Osteoblast (primary cell): ENCODE results near the gene CC2D1A. TPM values are rescaled to one million over a fixed set of nuclear protein-coding genes. Genes with fewer than 3 reads are reported as not detected.
A peak's percentile ranks its signal among the peaks of the same experiment; 100 is the strongest.

ENCODE experiments used
- DNase-seq: peaks from one replicate; pipeline ENCODE4 v3.0.0; 2011; ENCODE audit warnings: low spot score, mixed read lengths; ENCODE audit not compliant: insufficient read length; ENCODE audit errors: missing footprints
- H2AFZ ChIP-seq: 2 replicates; pipeline ENCODE4 v1.6.0; 2011; ENCODE audit warnings: mild to moderate bottlenecking, low read length
- H3K27ac ChIP-seq: 2 replicates; pipeline ENCODE4 v1.5.1; 2011; ENCODE audit warnings: mild to moderate bottlenecking, low read depth, low read length, moderate library complexity
- H3K27me3 ChIP-seq: 2 replicates; pipeline ENCODE4 v1.6.0; 2012; ENCODE audit warnings: mild to moderate bottlenecking, control low read depth, inconsistent platforms, low read length, moderate library complexity; ENCODE audit not compliant: insufficient read depth
- H3K36me3 ChIP-seq: 2 replicates; pipeline ENCODE4 v1.5.1; 2011; ENCODE audit warnings: mild to moderate bottlenecking, low read length, control low read depth, moderate library complexity; ENCODE audit not compliant: insufficient read depth
- H3K4me1 ChIP-seq: 2 replicates; pipeline ENCODE4 v1.5.1; 2011; ENCODE audit warnings: mild to moderate bottlenecking, low read length, control low read depth, moderate library complexity; ENCODE audit not compliant: insufficient read depth
- H3K4me2 ChIP-seq: 2 replicates; pipeline ENCODE4 v1.6.0; 2011; ENCODE audit warnings: mild to moderate bottlenecking, low read length; ENCODE audit not compliant: insufficient read depth
- H3K4me3 ChIP-seq: fragments of 200-600 bp; sonication (generic); 3 replicates; pipeline ENCODE4 v1.5.1; 2012; ENCODE audit warnings: mild to moderate bottlenecking, low read length, inconsistent platforms; ENCODE audit not compliant: insufficient read depth
- H3K79me2 ChIP-seq: 2 replicates; pipeline ENCODE4 v1.6.0; 2012; ENCODE audit warnings: mild to moderate bottlenecking, low read length, control low read depth, inconsistent platforms; ENCODE audit not compliant: insufficient read depth
- H3K9me3 ChIP-seq: 2 replicates; pipeline ENCODE4 v1.5.1; 2011; ENCODE audit warnings: low read depth, low read length, control low read depth
- H4K20me1 ChIP-seq: 2 replicates; pipeline ENCODE4 v1.6.0; 2012; ENCODE audit warnings: mild to moderate bottlenecking, low read length, control low read depth; ENCODE audit not compliant: insufficient read depth
- total RNA-seq: library from RNA; depleted of rRNA; stranded (reverse); fragments of >200 nt; gene quantifications from 2 replicates; pipeline ENCODE4 v1.2.3, GENCODE V29; 2012
- TF ChIP-seq, protein P1 (sequence below): IDR thresholded peaks from 2 replicates; pipeline ENCODE4 v1.5.1; 2011; ENCODE audit warnings: mild to moderate bottlenecking, low read depth, low read length, moderate library complexity; ENCODE audit errors: extremely low read depth

The CC2D1A gene
- total RNA-seq, 1 donor: 19.2 TPM

DNA sequence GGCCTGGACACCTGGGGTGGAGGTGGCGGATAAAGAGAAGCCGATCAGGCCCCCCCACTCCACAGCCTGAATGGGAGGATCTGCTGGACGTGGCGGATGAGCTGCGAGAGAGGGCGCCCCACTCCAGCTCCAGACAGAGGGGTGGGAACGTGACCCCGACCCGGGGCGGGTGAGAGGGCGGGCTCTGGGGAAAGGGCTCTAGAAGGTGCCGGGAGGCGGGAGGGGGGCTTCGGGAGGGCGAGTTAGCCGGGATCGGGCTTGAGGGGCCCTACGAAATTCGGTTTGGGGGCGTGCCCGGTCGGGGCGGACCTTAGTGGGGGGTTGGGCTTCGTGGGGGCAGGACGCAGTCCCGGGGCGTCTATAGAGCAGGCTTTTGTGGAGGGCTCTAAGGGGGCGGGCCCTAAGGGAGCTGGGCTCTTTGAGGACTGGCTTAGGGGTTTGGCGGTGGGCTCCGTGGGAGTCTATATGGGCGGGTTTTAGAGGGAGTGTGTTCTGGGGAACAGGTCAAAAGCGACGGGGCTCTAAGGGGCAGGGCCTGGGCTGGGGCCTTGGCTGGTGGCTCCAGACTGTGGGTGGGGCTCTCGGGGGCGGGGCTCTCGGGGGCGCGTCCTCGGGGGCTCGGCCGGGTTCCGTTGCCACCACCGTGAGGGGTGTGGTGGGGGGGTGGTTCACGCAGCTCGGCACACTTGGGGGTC lies 33.2 kb upstream of the CC2D1A start:
- Histone ChIP-seq H3K27ac (no peak overlapping the region), H3K9me3 (no peaks in the 10 kb centered on the region), H3K4me3 (peak overlapping the region; percentile 62), H2AFZ (peak overlapping the region; percentile 67), H3K4me1 (no peaks in the 10 kb centered on the region), H3K36me3 (no peaks in the 10 kb centered on the region), H4K20me1 (no peaks in the 10 kb centered on the region), H3K27me3 (no peaks in the 10 kb centered on the region), H3K4me2 (peak overlapping the region; percentile 52), H3K79me2 (no peaks in the 10 kb centered on the region)
- TF ChIP-seq, protein P1, sequence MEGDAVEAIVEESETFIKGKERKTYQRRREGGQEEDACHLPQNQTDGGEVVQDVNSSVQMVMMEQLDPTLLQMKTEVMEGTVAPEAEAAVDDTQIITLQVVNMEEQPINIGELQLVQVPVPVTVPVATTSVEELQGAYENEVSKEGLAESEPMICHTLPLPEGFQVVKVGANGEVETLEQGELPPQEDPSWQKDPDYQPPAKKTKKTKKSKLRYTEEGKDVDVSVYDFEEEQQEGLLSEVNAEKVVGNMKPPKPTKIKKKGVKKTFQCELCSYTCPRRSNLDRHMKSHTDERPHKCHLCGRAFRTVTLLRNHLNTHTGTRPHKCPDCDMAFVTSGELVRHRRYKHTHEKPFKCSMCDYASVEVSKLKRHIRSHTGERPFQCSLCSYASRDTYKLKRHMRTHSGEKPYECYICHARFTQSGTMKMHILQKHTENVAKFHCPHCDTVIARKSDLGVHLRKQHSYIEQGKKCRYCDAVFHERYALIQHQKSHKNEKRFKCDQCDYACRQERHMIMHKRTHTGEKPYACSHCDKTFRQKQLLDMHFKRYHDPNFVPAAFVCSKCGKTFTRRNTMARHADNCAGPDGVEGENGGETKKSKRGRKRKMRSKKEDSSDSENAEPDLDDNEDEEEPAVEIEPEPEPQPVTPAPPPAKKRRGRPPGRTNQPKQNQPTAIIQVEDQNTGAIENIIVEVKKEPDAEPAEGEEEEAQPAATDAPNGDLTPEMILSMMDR: peak; percentile 13
- peak; percentile 91 for DNase-seq

DNA sequence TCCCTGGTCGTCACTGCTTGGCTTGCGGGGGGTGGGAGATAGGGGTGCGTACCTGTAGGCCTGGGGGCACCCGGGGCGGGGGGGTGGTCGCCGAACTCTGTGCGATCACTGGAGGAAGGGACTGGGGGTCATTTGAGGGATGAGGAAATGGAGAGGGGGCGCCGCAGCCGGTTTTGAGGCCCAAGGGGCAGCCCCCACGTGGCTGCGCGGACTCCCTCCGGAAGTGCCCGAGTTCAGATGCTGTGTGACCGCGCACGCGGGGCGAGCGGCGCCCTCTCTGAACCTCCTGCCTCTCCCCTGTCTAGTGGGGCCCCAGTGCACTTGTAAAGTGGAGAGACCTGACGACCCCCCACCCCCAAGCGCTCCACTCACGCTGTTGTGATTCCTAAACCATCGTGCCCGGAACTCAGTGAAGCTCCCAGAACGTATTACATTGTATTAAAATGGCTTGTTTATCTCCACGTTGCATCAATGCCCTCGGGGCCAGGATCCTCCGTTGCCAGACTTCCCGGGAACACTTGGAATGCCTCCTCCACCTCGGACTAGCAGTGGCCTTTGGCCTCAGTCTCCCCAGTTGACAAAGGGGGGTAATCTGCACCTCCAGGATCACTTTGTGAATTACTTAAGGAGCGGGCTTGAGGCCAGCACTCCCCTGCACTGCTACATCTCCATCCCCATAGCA lies 32.0 kb upstream of the CC2D1A start:
- peak; percentile 51 for DNase-seq
- Histone ChIP-seq H3K4me3 (no peak overlapping the region), H2AFZ (no peak overlapping the region), H3K79me2 (no peaks in the 10 kb centered on the region), H3K4me1 (no peaks in the 10 kb centered on the region), H3K4me2 (no peak overlapping the region), H3K27me3 (no peaks in the 10 kb centered on the region), H3K27ac (no peak overlapping the region), H4K20me1 (no peaks in the 10 kb centered on the region), H3K9me3 (no peaks in the 10 kb centered on the region), H3K36me3 (no peaks in the 10 kb centered on the region)
- TF ChIP-seq, protein P1: no peak

- Histone ChIP-seq H3K4me2 (no peak overlapping the region), H3K4me1 (peaks cover 6% of the 10 kb centered on the region), H3K79me2 (no peaks in the 10 kb centered on the region), H3K4me3 (no peak overlapping the region), H4K20me1 (no peaks in the 10 kb centered on the region), H3K9me3 (no peaks in the 10 kb centered on the region), H3K27me3 (no peaks in the 10 kb centered on the region), H2AFZ (no peak overlapping the region), H3K36me3 (no peaks in the 10 kb centered on the region), H3K27ac (no peak overlapping the region)
- TF ChIP-seq, protein P1: no peak
- DNase-seq: peak; percentile 52
Measured at GRCh38 chr19:13875824-13876223, 30.2 kb upstream of the CC2D1A start.

- Histone ChIP-seq H3K4me3 (no peak within 1 kb of the TSS), H3K36me3 (no peaks in the 10 kb centered on the region), H3K4me2 (no peak within 1 kb of the TSS), H3K79me2 (no peaks in the 10 kb centered on the region), H3K27ac (no peak within 1 kb of the TSS), H3K27me3 (no peaks in the 10 kb centered on the region), H2AFZ (no peak within 1 kb of the TSS), H3K4me1 (peaks cover 17% of the 10 kb centered on the region), H4K20me1 (no peaks in the 10 kb centered on the region), H3K9me3 (no peaks in the 10 kb centered on the region)
- DNase-seq: peak; percentile 66
- TF ChIP-seq, protein P1: no peak
Measured at GRCh38 chr19:13876834-13877233, 29.2 kb upstream of the CC2D1A start, which contains the start of gene NANOS3. NANOS3 (plus strand) TSS chr19:13877134; CDS start chr19:13877249, 115 bp downstream.
